B cell (primary cell): Measurements from ENCODE around the gene OR2C3. TPM values are rescaled to one million over a fixed set of nuclear protein-coding genes. Genes with fewer than 3 reads are reported as not detected.
"Not testable (repeated sequence)": the region's sequence is repeated elsewhere in the genome, so short reads cannot be mapped to it uniquely, and the experiment has no call there.

Experiments used
- ATAC-seq: fragments of 200-7000 bp; cut with Tn5 transposase; one replicate; pipeline ENCODE4 v1.10.0; 2021; ENCODE audit warnings: low read depth, mild to moderate bottlenecking, moderate number of reproducible peaks, moderate library complexity
- CTCF ChIA-PET: fragments of 350-600 bp; sonication (Branson Sonifier 250); formaldehyde crosslinking; loops from one replicate; lab custom pipeline; 2021; ENCODE audit warnings: antibody characterized with exemption, inconsistent platforms; lab: Charles Lee
- POLR2A ChIA-PET: fragments of 350-600 bp; sonication (Branson Sonifier 250); formaldehyde crosslinking; loops from one replicate; lab custom pipeline; 2021; ENCODE audit warnings: antibody characterized with exemption; lab: Charles Lee
- DNase-seq: peaks from one replicate; pipeline ENCODE4 v3.0.0; 2013
- H2AFZ ChIP-seq: 2 replicates; pipeline ENCODE4 v1.6.1; 2012; ENCODE audit warnings: mild to moderate bottlenecking, low read depth, low read length; ENCODE audit not compliant: insufficient read depth, poor library complexity, severe bottlenecking
- H3K27ac ChIP-seq, 2 donors: 1 replicate in 1 of 2; 2 replicates in 1 of 2; pipeline ENCODE4 v1.5.1; 2012 to 2013; ENCODE audit warnings: low read length in 2 of 2, mild to moderate bottlenecking in 2 of 2, moderate library complexity in 1 of 2
- H3K27me3 ChIP-seq, 4 experiments: fragments of 200-600 bp in 1 of 4; sonication (generic) in 1 of 4; replicated peaks in 1 of 4; 1 replicate in 2 of 4; 2 replicates in 2 of 4; pipeline versions ENCODE4 v1.6.1 to v1.7.0; 2013 to 2016; ENCODE audit warnings: low read length in 3 of 4, mild to moderate bottlenecking in 2 of 4, mixed read lengths in 1 of 4, moderate library complexity in 1 of 4; ENCODE audit not compliant: insufficient read depth in 4 of 4, control insufficient read depth in 3 of 4; ENCODE audit errors: control extremely low read depth in 1 of 4
- H3K36me3 ChIP-seq, 2 experiments: replicated peaks in 1 of 2; 1 replicate in 1 of 2; 2 replicates in 1 of 2; pipeline versions ENCODE4 v1.6.1 to v1.7.1; 2013; ENCODE audit warnings: low read length in 1 of 2; ENCODE audit not compliant: insufficient read depth in 2 of 2, control insufficient read depth in 1 of 2; ENCODE audit errors: control extremely low read depth in 1 of 2, extremely low read depth in 1 of 2
- H3K4me1 ChIP-seq, 2 donors: fragments of 200-600 bp in 1 of 2; sonication (generic) in 1 of 2; 1 replicate in 1 of 2; 2 replicates in 1 of 2; pipeline versions ENCODE4 v1.5.1 to v1.6.1; 2013 to 2017; ENCODE audit warnings: low read length in 2 of 2; ENCODE audit not compliant: control insufficient read depth in 2 of 2, insufficient read depth in 2 of 2
- H3K4me2 ChIP-seq: replicated peaks from 2 replicates; pipeline ENCODE3; 2012; ENCODE audit warnings: mild to moderate bottlenecking, low read depth, low read length; ENCODE audit not compliant: poor library complexity, severe bottlenecking
- H3K4me3 ChIP-seq, 5 experiments: fragments of 200-600 bp in 1 of 5; sonication (generic) in 1 of 5; 1 replicate in 3 of 5; 2 replicates in 2 of 5; pipeline versions ENCODE4 v1.5.1 to v1.7.0; 2011 to 2016; ENCODE audit warnings: low read length in 4 of 5, mild to moderate bottlenecking in 4 of 5, low read depth in 2 of 5, control low read depth in 1 of 5, moderate library complexity in 1 of 5; ENCODE audit not compliant: insufficient read depth in 1 of 5; ENCODE audit errors: control extremely low read depth in 1 of 5, extremely low read depth in 1 of 5
- H3K79me2 ChIP-seq: fragments of 200-600 bp; sonication (generic); one replicate; pipeline ENCODE4 v1.6.0; 2016; ENCODE audit warnings: low read length; ENCODE audit not compliant: control insufficient read depth, insufficient read depth
- H3K9ac ChIP-seq: fragments of 200-600 bp; sonication (generic); 2 replicates; pipeline ENCODE4 v1.6.1; 2017; ENCODE audit warnings: mild to moderate bottlenecking, low read length, moderate library complexity
- H3K9me3 ChIP-seq, 3 donors: one replicate each; pipeline versions ENCODE4 v1.6.1 to v1.7.1; 2013; ENCODE audit warnings: low read length in 2 of 3; ENCODE audit not compliant: control insufficient read depth in 2 of 3, insufficient read depth in 1 of 3; ENCODE audit errors: control extremely low read depth in 1 of 3
- H4K20me1 ChIP-seq: 2 replicates; pipeline ENCODE4 v1.6.0; 2012; ENCODE audit warnings: mild to moderate bottlenecking, low read length; ENCODE audit not compliant: insufficient read depth, control insufficient read depth, poor library complexity, severe bottlenecking
- H3K27ac Mint-ChIP-seq: one replicate; pipeline ENCODE4 v1.8.0; 2021; ENCODE audit warnings: mixed read lengths
- H3K27me3 Mint-ChIP-seq: one replicate; pipeline ENCODE4 v1.8.0; 2021; ENCODE audit warnings: mixed read lengths
- H3K4me1 Mint-ChIP-seq: one replicate; pipeline ENCODE4 v1.8.0; 2021; ENCODE audit warnings: mixed read lengths
- H3K4me3 Mint-ChIP-seq: one replicate; pipeline ENCODE4 v1.8.0; 2021; ENCODE audit warnings: mixed read lengths
- H3K9me3 Mint-ChIP-seq: one replicate; pipeline ENCODE4 v1.8.0; 2022; ENCODE audit warnings: mixed read lengths; ENCODE audit not compliant: insufficient read depth
- CTCF ChIP-seq: fragments of 200-600 bp; IDR thresholded peaks from one replicate; pipeline ENCODE4 v1.8.0; 2022; ENCODE audit warnings: antibody characterized with exemption, mild to moderate bottlenecking
- EZH2 ChIP-seq: IDR thresholded peaks from 2 replicates; pipeline ENCODE4 v1.6.1; 2012; ENCODE audit warnings: borderline replicate concordance, low read depth, mild to moderate bottlenecking, moderate library complexity, low read length; ENCODE audit not compliant: insufficient read depth, poor library complexity, severe bottlenecking
- WGBS: methylation state at CpG from one replicate; pipeline ENCODE4 v1.1.5; 2013; ENCODE audit warnings: missing lambda C conversion rate; ENCODE audit not compliant: insufficient coverage; 5-methylcytosine and 5-hydroxymethylcytosine counted together
- intact Hi-C: fragments of 100-400 bp; cut with micrococcal nuclease; formaldehyde crosslinking; loops from one replicate; pipeline ENCODE4 v1.10.0; 2022
- polyA plus RNA-seq: library from polyadenylated mRNA; depleted of rRNA; stranded (reverse); fragments of >200 nt; gene quantifications from 2 replicates; pipeline ENCODE4 v1.2.3, GENCODE V29; 2012
- total RNA-seq, 2 donors: library from RNA; stranded (reverse); fragments of 120-200 nt in 1 of 2; gene quantifications; 1 replicate in 1 of 2; 2 replicates in 1 of 2; pipeline versions ENCODE4 v1.2.3 to v1.2.4, GENCODE V29; 2013 to 2022

The OR2C3 gene
- total and polyA plus RNA-seq, 2 donors (not counting 1 experiment from before 2014, with no cell fraction given) = not detected

- no peaks in the 10 kb centered on the region for H3K36me3 ChIP-seq
- Mint-ChIP-seq H3K4me1 (no peaks in the 10 kb centered on the region), H3K27me3 (peaks cover 49% of the 10 kb centered on the region), H3K4me3 (no peak overlapping the region), H3K27ac (no peak overlapping the region), H3K9me3 (no peaks in the 10 kb centered on the region)
- H3K9ac ChIP-seq = no peak overlapping the region
- no peaks in the 10 kb centered on the region for H4K20me1 ChIP-seq
- CTCF ChIA-PET = no interaction called here
- POLR2A ChIA-PET = no interaction called here
- WGBS = no CpG with 5 or more reads among the region's 2 CpGs
- H2AFZ ChIP-seq = no peak overlapping the region
- no peaks in the 10 kb centered on the region for H3K4me1 ChIP-seq
- peaks cover 0 to 3% (median 0%) of the 10 kb centered on the region in 3 donors for H3K9me3 ChIP-seq
- no peak for ATAC-seq
- H3K27ac ChIP-seq = no peak overlapping the region
- H3K4me3 ChIP-seq = no peak overlapping the region
- no peak for DNase-seq
- no peaks in the 10 kb centered on the region for H3K79me2 ChIP-seq
- intact Hi-C loops = no loop called here
- no peak overlapping the region for H3K4me2 ChIP-seq
- TF ChIP-seq CTCF (no peak), EZH2 (no peak)
- H3K27me3 ChIP-seq = peaks cover 0 to 4% (median 1%) of the 10 kb centered on the region in 4 experiments
Measured at GRCh38 chr1:247528812-247529474, 7.3 kb downstream of the OR2C3 start.

- H3K4me1 Mint-ChIP-seq, H3K4me3 Mint-ChIP-seq, CTCF ChIA-PET, H3K27ac Mint-ChIP-seq, H3K9ac ChIP-seq, intact Hi-C loops, DNase-seq, H3K4me1 ChIP-seq, H3K36me3 ChIP-seq, H3K79me2 ChIP-seq, H2AFZ ChIP-seq, H3K4me3 ChIP-seq, ATAC-seq, H3K27ac ChIP-seq, H3K4me2 ChIP-seq, POLR2A ChIA-PET, H4K20me1 ChIP-seq, H3K27me3 ChIP-seq, H3K9me3 Mint-ChIP-seq: not testable (repeated sequence)
- WGBS = 89% methylated on average over 9 of the region's 30 CpGs
- H3K27me3 Mint-ChIP-seq = peaks cover 21% of the 10 kb centered on the region
- peaks cover 0 to 18% (median 0%) of the 10 kb centered on the region in 3 donors for H3K9me3 ChIP-seq
Measured at GRCh38 chr1:247521886-247522285, 14.4 kb downstream of the OR2C3 start.
